Right atrium auricular region (tissue), 2 donors: ENCODE results near the gene FGF2. TPM values are rescaled to one million over a fixed set of nuclear protein-coding genes. Genes with fewer than 3 reads are reported as not detected.

Source experiments
- DNase-seq: peaks from one replicate; pipeline ENCODE4 v3.0.0-alpha.2; 2019; ENCODE audit warnings: low spot score
- H3K27ac ChIP-seq, 2 donors: fragments of 200-600 bp; sonication (generic); 1 replicate in 1 of 2; 2 replicates in 1 of 2; pipeline ENCODE4 v1.5.1; 2016 to 2019
- H3K27me3 ChIP-seq, 2 donors: fragments of 200-600 bp; sonication (generic); one replicate each; pipeline versions ENCODE4 v1.5.1 to v1.6.0; 2017 to 2019
- H3K36me3 ChIP-seq: fragments of 200-600 bp; sonication (generic); one replicate; pipeline ENCODE4 v1.5.1; 2016
- H3K4me1 ChIP-seq, 2 donors: fragments of 200-600 bp; sonication (generic); one replicate each; pipeline versions ENCODE4 v1.5.1 to v1.6.0; 2017 to 2019
- H3K4me3 ChIP-seq, 2 donors: fragments of 200-600 bp; sonication (generic); 1 replicate in 1 of 2; 2 replicates in 1 of 2; pipeline ENCODE4 v1.5.1; 2017 to 2019; ENCODE audit warnings: mild to moderate bottlenecking in 1 of 2, moderate library complexity in 1 of 2
- H3K9me3 ChIP-seq, 2 donors: fragments of 200-600 bp; sonication (generic); one replicate each; pipeline ENCODE4 v1.5.1; 2019
- CTCF ChIP-seq, 2 donors: fragments of 200-600 bp; sonication (generic); IDR thresholded peaks; one replicate each; pipeline ENCODE4 v1.5.1; 2019; ENCODE audit warnings: antibody characterized with exemption in 2 of 2
- total RNA-seq, 2 donors: library from RNA; depleted of rRNA; stranded (reverse); fragments of >200 nt; gene quantifications; one replicate each; pipeline ENCODE4 v1.1.0, GENCODE V29; 2016

Gene FGF2
- total RNA-seq, 2 donors from 2014 or later: 4.3 to 11.6 TPM

- TF ChIP-seq CTCF (IDR thresholded peaks at IDR 0.05): no peak
- H3K27me3 ChIP-seq: no peaks in the 10 kb centered on the region
- no peaks in the 10 kb centered on the region for H3K36me3 ChIP-seq
- H3K27ac ChIP-seq: peak overlapping the region; percentile 80 to 86
- DNase-seq: peak; percentile 60
- peaks cover 0 to 20% of the 10 kb centered on the region in 2 donors for H3K4me1 ChIP-seq
- H3K9me3 ChIP-seq: no peaks in the 10 kb centered on the region
- H3K4me3 ChIP-seq: peak overlapping the region; percentile 64 to 72
These were observed 737 bp downstream of the FGF2 start for GRCh38 chr4:122827258-122827878.

GRCh38 chr4:122827879-122828601 lies 1.4 kb downstream of the FGF2 start:
- Histone ChIP-seq H3K36me3 (no peaks in the 10 kb centered on the region), H3K4me1 (peaks cover 0 to 20% of the 10 kb centered on the region in 2 donors), H3K4me3 (peak overlapping the region; percentile 64 to 72), H3K27ac (peak overlapping the region; percentile 80 to 86), H3K27me3 (no peaks in the 10 kb centered on the region), H3K9me3 (no peaks in the 10 kb centered on the region)
- no peak for DNase-seq
- TF ChIP-seq CTCF (IDR thresholded peaks at IDR 0.05): peak in 1 of 2 donors; percentile 25

GRCh38 chr4:122830426-122831095 lies 3.9 kb downstream of the FGF2 start:
- TF ChIP-seq CTCF (IDR thresholded peaks at IDR 0.05): no peak
- Histone ChIP-seq H3K9me3 (no peaks in the 10 kb centered on the region), H3K4me1 (peaks cover 0 to 20% of the 10 kb centered on the region in 2 donors), H3K27ac (no peak overlapping the region), H3K36me3 (no peaks in the 10 kb centered on the region), H3K4me3 (no peak overlapping the region), H3K27me3 (no peaks in the 10 kb centered on the region)
- DNase-seq: no peak

- Histone ChIP-seq H3K27me3 (no peaks in the 10 kb centered on the region), H3K9me3 (no peaks in the 10 kb centered on the region), H3K36me3 (no peaks in the 10 kb centered on the region), H3K27ac (no peak overlapping the region), H3K4me3 (no peak overlapping the region), H3K4me1 (peaks cover 0 to 16% of the 10 kb centered on the region in 2 donors)
- TF ChIP-seq CTCF (IDR thresholded peaks at IDR 0.05): no peak
- DNase-seq: no peak
These were observed 5.0 kb downstream of the FGF2 start for GRCh38 chr4:122831515-122832196.

- Histone ChIP-seq H3K27ac (no peak overlapping the region), H3K4me3 (no peak overlapping the region), H3K4me1 (peaks cover 0 to 12% of the 10 kb centered on the region in 2 donors), H3K9me3 (no peaks in the 10 kb centered on the region), H3K27me3 (no peaks in the 10 kb centered on the region), H3K36me3 (no peaks in the 10 kb centered on the region)
- no peak for DNase-seq
- TF ChIP-seq CTCF (IDR thresholded peaks at IDR 0.05): no peak
These were observed 6.1 kb downstream of the FGF2 start for GRCh38 chr4:122832732-122833131.
